HG03103 (cell line): Measurements from ENCODE around the gene AXIN2.

Source experiments
- ATAC-seq: cut with Tn5 transposase; IDR thresholded peaks from one replicate; pipeline ENCODE4 v1.9.1; 2021; ENCODE audit warnings: low read depth; ENCODE audit not compliant: unreplicated experiment

The AXIN2 gene

GRCh38 chr17:65556014-65556909 lies 5.2 kb downstream of the AXIN2 start:
- ATAC-seq: no peak

- ATAC-seq: no peak
Measured at GRCh38 chr17:65554553-65555223, 6.8 kb downstream of the AXIN2 start.

GRCh38 chr17:65553646-65554552 lies 7.5 kb downstream of the AXIN2 start:
- ATAC-seq: no peak

DNA sequence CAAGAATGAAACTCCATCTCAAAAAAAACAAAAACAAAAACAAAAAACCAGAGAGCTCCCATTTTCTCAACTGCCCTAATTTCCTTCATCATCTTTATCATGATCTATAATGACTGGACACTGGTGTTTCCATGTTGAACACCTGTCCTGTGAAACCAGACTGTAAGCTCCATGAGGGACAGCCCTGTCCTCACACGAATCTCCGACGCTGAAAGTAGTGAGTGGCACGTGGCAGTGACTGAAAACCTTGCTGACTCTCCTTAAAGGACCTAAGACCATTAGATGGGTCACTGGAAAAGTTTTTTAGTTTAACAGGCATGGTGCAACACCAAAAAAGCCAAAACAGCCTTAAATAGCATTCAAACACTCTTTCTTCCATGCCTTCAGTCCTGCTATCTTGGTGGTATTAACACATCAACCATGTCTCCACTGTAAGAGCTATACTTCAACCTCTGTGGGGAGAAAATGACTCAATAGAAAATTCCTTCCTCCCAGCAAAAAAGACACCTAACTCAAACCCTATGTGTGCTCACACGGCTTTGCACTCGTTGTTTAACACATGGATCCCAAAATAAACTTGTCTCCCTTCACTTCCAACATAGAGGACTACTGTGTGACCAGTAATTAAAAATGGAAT lies 8.3 kb downstream of the AXIN2 start:
- no peak for ATAC-seq

- ATAC-seq: no peak
Measured at GRCh38 chr17:65552214-65552613, 9.2 kb downstream of the AXIN2 start.

DNA sequence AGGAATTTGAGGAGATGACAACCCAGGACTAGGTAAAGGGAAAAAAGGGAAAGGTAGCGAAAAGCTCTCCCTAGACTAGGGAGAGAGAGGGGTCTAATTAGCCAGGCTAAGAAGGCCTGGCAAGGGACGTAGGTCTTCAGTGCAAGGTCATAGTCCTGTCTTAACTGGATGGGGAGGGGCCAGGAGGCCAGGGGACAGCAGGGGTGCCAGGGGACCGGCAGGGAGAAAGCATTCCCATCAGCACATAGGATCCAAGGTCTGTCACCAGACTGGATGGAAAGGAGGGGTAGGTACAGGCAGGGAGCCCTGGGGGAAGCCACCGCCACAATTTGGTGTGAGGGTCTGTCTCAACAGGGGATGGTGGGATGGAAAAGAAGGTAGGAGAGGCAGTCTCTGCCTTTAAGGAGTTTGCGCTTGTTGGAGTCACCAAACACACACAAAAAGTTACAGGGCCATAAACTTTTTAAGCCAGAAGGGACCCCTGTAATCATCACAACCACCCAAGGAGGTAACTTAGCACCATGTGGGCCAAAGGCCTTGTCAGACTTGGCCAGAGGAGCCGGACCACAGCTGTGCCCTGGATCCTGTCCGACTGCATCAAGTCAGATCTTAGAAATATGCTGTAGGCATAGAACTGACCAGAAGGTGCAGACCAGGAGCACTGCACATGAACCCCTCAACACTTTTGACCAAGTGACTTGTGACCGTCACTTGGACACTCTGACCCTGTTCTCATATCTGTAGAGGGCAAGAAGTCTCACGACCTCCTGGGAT lies 10.0 kb downstream of the AXIN2 start:
- ATAC-seq: no peak

DNA sequence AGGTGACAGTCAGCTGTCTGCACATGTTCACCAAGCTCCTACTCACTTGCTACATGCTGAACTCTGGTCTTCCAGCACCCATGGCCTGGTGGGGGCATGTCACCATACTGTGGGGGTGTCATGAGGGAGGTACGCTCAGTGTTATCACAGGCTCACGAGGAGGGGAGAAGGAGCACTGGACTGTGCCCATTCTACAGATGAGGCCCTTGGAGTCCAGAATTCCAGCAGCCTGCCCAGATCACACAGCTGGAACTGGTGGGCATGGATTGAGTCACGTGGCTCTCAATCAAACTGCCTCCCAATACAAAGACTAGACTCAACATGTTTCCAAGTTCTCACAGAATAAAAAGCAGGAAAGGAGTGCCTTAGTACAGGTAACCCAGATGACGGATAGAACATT lies 10.7 kb downstream of the AXIN2 start:
- ATAC-seq: no peak

DNA sequence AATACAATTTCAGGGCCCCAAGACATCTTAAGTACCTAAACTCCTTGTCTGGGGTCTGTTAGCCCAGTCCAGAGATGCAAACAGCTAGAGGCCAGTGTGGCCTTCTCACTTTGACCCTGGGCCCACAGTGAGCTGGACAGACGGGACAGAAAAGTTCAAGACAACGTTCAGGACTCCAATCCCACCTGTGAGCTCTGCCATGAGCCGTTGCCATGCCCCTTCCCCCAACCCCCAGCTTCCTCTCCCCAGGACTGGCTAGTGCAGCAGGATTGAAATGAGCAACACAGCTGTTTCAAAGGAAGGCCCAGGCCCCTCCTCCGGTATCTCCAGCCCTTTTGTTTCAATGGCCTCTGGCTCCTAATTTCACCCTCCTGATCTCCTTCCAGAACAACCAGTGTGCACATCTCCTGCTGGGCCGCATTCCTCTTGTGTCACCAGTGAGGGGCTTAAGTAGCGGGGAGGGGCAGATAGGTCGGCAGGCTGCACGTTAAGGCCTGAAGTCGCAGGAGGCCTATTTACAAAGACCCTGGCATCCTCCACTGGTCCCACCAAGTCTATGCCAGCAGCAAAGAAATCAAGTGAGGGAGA lies 11.3 kb downstream of the AXIN2 start:
- ATAC-seq: no peak

GRCh38 chr17:65548269-65548969 lies 13.0 kb downstream of the AXIN2 start:
- ATAC-seq: no peak

DNA sequence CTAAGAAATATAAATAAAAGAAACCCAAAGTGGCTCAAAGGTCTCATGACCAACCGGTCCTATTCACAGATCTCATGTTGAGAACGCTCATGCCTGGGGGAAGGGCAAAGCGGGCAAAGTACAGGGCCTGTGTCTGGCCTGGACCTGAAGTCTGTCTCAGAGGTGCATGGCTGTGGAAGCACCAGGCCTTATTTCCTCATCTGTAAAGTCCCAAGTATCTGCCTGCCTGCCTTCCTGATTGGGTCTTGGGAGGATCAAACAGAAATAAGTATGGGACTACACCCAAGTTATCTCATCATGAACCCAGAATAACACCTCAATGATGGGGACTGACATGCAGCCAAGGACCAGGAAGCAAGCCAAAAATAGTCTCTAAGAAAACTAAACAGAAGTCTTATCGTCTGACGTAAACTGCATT lies 14.2 kb downstream of the AXIN2 start:
- no peak for ATAC-seq

- ATAC-seq: no peak
Measured at GRCh38 chr17:65546579-65546978, 14.9 kb downstream of the AXIN2 start.

GRCh38 chr17:65545705-65546523 lies 15.5 kb downstream of the AXIN2 start:
- ATAC-seq: no peak

GRCh38 chr17:65544672-65545071 lies 16.8 kb downstream of the AXIN2 start:
- ATAC-seq: no peak

- ATAC-seq: no peak
Measured at GRCh38 chr17:65542610-65543009, 18.8 kb downstream of the AXIN2 start.

- no peak for ATAC-seq
Measured at GRCh38 chr17:65542067-65542466, 19.4 kb downstream of the AXIN2 start.

- no peak for ATAC-seq
Measured at GRCh38 chr17:65541453-65541852, 20.0 kb downstream of the AXIN2 start.

- no peak for ATAC-seq
Measured at GRCh38 chr17:65539630-65540266, 21.7 kb downstream of the AXIN2 start.
